BLaER1 treated with 17β-estradiol and CSF1 and Interleukin-3, amounts not matched to agents 10 nM and 100 nM (cell line): ENCODE measurements around the gene IL5RA.

Experiments used
- H3K27ac ChIP-seq, 11 experiments: shearing (Covaris generic); formaldehyde crosslinking; 2 replicates each; pipeline ENCODE4 v1.8.1; 2022
- H3K27me3 ChIP-seq, 11 experiments: shearing (Covaris generic); formaldehyde crosslinking; 2 replicates each; pipeline ENCODE4 v1.8.1; 2022
- H3K36me3 ChIP-seq, 11 experiments: shearing (Covaris generic); formaldehyde crosslinking; 2 replicates each; pipeline ENCODE4 v1.8.1; 2022
- H3K4me1 ChIP-seq, 10 experiments: shearing (Covaris generic); formaldehyde crosslinking; 2 replicates each; pipeline ENCODE4 v1.8.1; 2022
- H3K4me2 ChIP-seq, 11 experiments: shearing (Covaris generic); formaldehyde crosslinking; 2 replicates each; pipeline ENCODE4 v1.8.1; 2022
- H3K4me3 ChIP-seq, 10 experiments: shearing (Covaris generic); formaldehyde crosslinking; 2 replicates each; pipeline ENCODE4 v1.8.1; 2022
- H3K9ac ChIP-seq, 11 experiments: shearing (Covaris generic); formaldehyde crosslinking; 2 replicates each; pipeline ENCODE4 v1.8.1; 2022
- H3K9me3 ChIP-seq, 11 experiments: shearing (Covaris generic); formaldehyde crosslinking; replicated peaks in 1 of 11; 2 replicates each; pipeline ENCODE4 v1.8.1; 2022
- H4K20me1 ChIP-seq, 11 experiments: shearing (Covaris generic); formaldehyde crosslinking; 2 replicates each; pipeline ENCODE4 v1.8.1; 2022
- Cebpa-rat ChIP-seq, 11 experiments: shearing (Covaris generic); IDR thresholded peaks; 2 replicates each; pipeline ENCODE4 v1.8.1; 2022

IL5RA gene, protein sequence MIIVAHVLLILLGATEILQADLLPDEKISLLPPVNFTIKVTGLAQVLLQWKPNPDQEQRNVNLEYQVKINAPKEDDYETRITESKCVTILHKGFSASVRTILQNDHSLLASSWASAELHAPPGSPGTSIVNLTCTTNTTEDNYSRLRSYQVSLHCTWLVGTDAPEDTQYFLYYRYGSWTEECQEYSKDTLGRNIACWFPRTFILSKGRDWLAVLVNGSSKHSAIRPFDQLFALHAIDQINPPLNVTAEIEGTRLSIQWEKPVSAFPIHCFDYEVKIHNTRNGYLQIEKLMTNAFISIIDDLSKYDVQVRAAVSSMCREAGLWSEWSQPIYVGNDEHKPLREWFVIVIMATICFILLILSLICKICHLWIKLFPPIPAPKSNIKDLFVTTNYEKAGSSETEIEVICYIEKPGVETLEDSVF

DNA sequence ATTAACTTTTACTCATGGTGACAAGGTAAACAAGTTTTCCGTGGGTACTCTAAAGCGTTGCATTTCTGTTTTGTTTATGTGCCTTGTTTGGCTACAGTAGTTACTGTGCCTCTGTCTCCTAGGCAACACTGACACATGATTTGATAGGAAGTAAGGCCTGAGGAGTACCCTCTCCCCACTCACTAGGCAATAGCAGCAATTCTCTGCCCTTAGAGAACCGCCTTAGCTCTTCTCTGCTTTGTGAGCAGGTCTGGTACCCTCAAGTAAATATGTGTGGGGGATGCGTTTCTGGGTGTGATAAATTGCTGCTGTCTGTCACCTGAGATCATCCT lies at the start of gene IL5RA:
Gene IL5RA (minus strand): TSS at position 76 of the 332 bp plus-strand sequence. CDS start 5,390 bp downstream, outside the sequence.
- Histone ChIP-seq H3K4me1 (peaks cover 0 to 9% (median 7%) of the 10 kb centered on the region in 10 experiments; a peak in 12 of 20 replicates), H3K4me3 (no peak within 1 kb of the TSS), H3K27ac (peak within 1 kb of the TSS in 1 of 11 experiments; percentile 1; a peak in 1 of 22 replicates), H3K36me3 (no peaks in the 10 kb centered on the region), H3K4me2 (no peak within 1 kb of the TSS), H3K27me3 (no peaks in the 10 kb centered on the region), H3K9ac (no peak within 1 kb of the TSS), H3K9me3 (no peaks in the 10 kb centered on the region), H4K20me1 (no peaks in the 10 kb centered on the region)
- no peak for TF ChIP-seq Cebpa-rat (IDR thresholded peaks at IDR 0.05)

- no peak overlapping the region for H3K27ac ChIP-seq
- peaks cover 89 to 100% (median 99%) of the 10 kb centered on the region in 11 experiments for H3K36me3 ChIP-seq
- no peaks in the 10 kb centered on the region for H3K27me3 ChIP-seq
- H3K9me3 ChIP-seq: peaks cover 0 to 12% (median 0%) of the 10 kb centered on the region in 11 experiments; a peak in 6 of 22 replicates
- H3K9ac ChIP-seq: no peak overlapping the region
- H3K4me3 ChIP-seq: no peak overlapping the region
- peaks cover 0 to 57% (median 17%) of the 10 kb centered on the region in 11 experiments; a peak in 13 of 22 replicates for H4K20me1 ChIP-seq
- H3K4me2 ChIP-seq: no peak overlapping the region
- TF ChIP-seq Cebpa-rat (IDR thresholded peaks at IDR 0.05): no peak
- no peaks in the 10 kb centered on the region for H3K4me1 ChIP-seq
These were observed 47.3 kb upstream of the IL5RA start for GRCh38 chr3:3157484-3157883.

DNA sequence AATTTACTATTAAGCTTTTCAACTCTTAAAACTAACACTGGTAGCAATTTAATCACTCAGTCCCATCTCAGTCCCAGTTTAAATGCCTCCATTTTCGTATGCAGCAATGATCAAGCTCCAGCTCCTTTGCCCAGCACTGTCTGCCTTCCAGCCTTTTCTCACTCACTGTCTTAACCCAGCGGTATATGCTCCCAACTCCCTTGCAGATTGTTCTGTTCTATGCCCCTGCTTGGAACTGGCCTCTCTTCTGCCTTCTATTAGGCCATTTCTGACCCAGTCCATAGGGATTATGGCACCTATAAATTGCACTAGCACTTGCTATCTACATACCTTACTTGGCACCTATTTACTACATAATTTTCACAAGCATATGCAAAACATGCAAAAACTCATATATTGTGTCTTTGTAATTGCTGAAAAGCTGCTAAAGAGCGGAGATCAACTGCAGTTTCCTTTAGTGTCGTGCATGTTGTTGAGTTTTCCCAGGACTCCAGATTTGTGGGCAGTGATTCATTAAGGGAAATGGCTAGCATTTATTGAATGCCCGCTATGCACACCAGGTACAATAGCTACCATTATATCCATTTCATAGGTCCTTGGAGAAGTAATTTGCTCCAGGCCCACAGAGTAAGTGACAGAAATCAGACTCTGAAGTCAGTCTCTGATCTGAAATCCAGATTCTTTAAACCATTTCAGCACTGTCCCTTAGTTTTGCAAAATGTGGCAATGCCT lies 44.9 kb upstream of the IL5RA start:
- Histone ChIP-seq H4K20me1 (peaks cover 0 to 70% (median 23%) of the 10 kb centered on the region in 11 experiments; a peak in 14 of 22 replicates), H3K4me2 (no peak overlapping the region), H3K27me3 (no peaks in the 10 kb centered on the region), H3K9me3 (peaks cover 0 to 12% (median 0%) of the 10 kb centered on the region in 11 experiments; a peak in 6 of 22 replicates), H3K27ac (no peak overlapping the region), H3K4me3 (no peak overlapping the region), H3K4me1 (no peaks in the 10 kb centered on the region), H3K36me3 (peaks cover 89 to 100% (median 99%) of the 10 kb centered on the region in 11 experiments), H3K9ac (no peak overlapping the region)
- no peak for TF ChIP-seq Cebpa-rat (IDR thresholded peaks at IDR 0.05)

DNA sequence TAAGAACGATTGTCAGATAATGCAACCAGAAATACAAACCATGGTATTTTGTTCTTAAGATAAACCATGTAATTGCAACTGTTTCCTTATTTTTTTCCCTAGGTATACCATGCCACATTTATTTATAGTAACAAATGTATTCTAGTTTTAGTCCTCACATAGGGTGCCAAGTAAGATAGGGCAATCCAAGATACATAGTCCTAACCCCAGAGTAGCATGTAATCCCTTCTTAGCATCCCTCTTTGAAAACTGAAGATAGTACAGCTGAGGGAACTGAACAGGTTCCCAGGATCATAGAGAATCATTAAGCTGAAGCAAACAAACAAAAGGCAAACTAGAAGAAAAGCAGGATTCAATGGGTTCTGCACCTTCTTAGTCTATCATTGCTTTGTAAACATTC lies 41.3 kb upstream of the IL5RA start:
- Histone ChIP-seq H3K9ac (no peak overlapping the region), H3K36me3 (peaks cover 93 to 100% (median 99%) of the 10 kb centered on the region in 11 experiments), H3K9me3 (no peaks in the 10 kb centered on the region), H3K4me2 (no peak overlapping the region), H3K27ac (no peak overlapping the region), H3K4me1 (no peaks in the 10 kb centered on the region), H3K4me3 (no peak overlapping the region), H4K20me1 (peaks cover 0 to 80% (median 19%) of the 10 kb centered on the region in 11 experiments; a peak in 13 of 22 replicates), H3K27me3 (no peaks in the 10 kb centered on the region)
- TF ChIP-seq Cebpa-rat (IDR thresholded peaks at IDR 0.05): no peak

GRCh38 chr3:3149560-3149959 lies 39.4 kb upstream of the IL5RA start:
- Histone ChIP-seq H3K36me3 (peaks cover 93 to 100% (median 99%) of the 10 kb centered on the region in 11 experiments), H3K9me3 (no peaks in the 10 kb centered on the region), H3K27me3 (no peaks in the 10 kb centered on the region), H3K9ac (no peak overlapping the region), H3K27ac (no peak overlapping the region), H3K4me2 (no peak overlapping the region), H4K20me1 (peaks cover 0 to 74% (median 16%) of the 10 kb centered on the region in 11 experiments; a peak in 12 of 22 replicates), H3K4me3 (no peak overlapping the region), H3K4me1 (no peaks in the 10 kb centered on the region)
- TF ChIP-seq Cebpa-rat (IDR thresholded peaks at IDR 0.05): no peak

- Histone ChIP-seq H3K4me2 (no peak overlapping the region), H3K27me3 (no peaks in the 10 kb centered on the region), H3K4me1 (no peaks in the 10 kb centered on the region), H3K9me3 (no peaks in the 10 kb centered on the region), H3K9ac (no peak overlapping the region), H4K20me1 (peaks cover 0 to 68% (median 20%) of the 10 kb centered on the region in 11 experiments; a peak in 13 of 22 replicates), H3K27ac (no peak overlapping the region), H3K36me3 (peaks cover 94 to 100% (median 99%) of the 10 kb centered on the region in 11 experiments), H3K4me3 (no peak overlapping the region)
- TF ChIP-seq Cebpa-rat (IDR thresholded peaks at IDR 0.05): no peak
These were observed 35.7 kb upstream of the IL5RA start for GRCh38 chr3:3145831-3146230.

GRCh38 chr3:3141939-3142338 lies 31.8 kb upstream of the IL5RA start:
- no peak overlapping the region for H3K4me3 ChIP-seq
- no peaks in the 10 kb centered on the region for H3K27me3 ChIP-seq
- peaks cover 98 to 100% (median 100%) of the 10 kb centered on the region in 11 experiments for H3K36me3 ChIP-seq
- no peak overlapping the region for H3K4me2 ChIP-seq
- no peaks in the 10 kb centered on the region for H3K9me3 ChIP-seq
- H3K9ac ChIP-seq: no peak overlapping the region
- H3K4me1 ChIP-seq: no peaks in the 10 kb centered on the region
- peaks cover 4 to 74% (median 31%) of the 10 kb centered on the region in 11 experiments; a peak in 19 of 22 replicates for H4K20me1 ChIP-seq
- H3K27ac ChIP-seq: no peak overlapping the region
- TF ChIP-seq Cebpa-rat (IDR thresholded peaks at IDR 0.05): no peak

GRCh38 chr3:3137526-3137925 lies 27.4 kb upstream of the IL5RA start:
- H3K4me3 ChIP-seq: no peak overlapping the region
- peaks cover 84 to 100% (median 98%) of the 10 kb centered on the region in 11 experiments for H3K36me3 ChIP-seq
- H3K27ac ChIP-seq: no peak overlapping the region
- no peak for TF ChIP-seq Cebpa-rat (IDR thresholded peaks at IDR 0.05)
- H3K4me1 ChIP-seq: no peaks in the 10 kb centered on the region; a peak in 1 of 20 replicates
- H3K4me2 ChIP-seq: no peak overlapping the region
- no peaks in the 10 kb centered on the region for H3K9me3 ChIP-seq
- H3K27me3 ChIP-seq: no peaks in the 10 kb centered on the region
- H4K20me1 ChIP-seq: peaks cover 38 to 96% (median 63%) of the 10 kb centered on the region in 11 experiments; a peak in 20 of 22 replicates
- no peak overlapping the region for H3K9ac ChIP-seq
